MM.1S (cell line): Measurements from ENCODE around the gene POLR3B.

ENCODE experiments used
- DNase-seq: peaks from one replicate; pipeline ENCODE4 v3.0.0-alpha.2; 2015
- H2AFZ ChIP-seq: fragments of 300-600 bp; sonication (generic); 2 replicates; pipeline ENCODE4 v1.6.0; 2016; ENCODE audit warnings: antibody characterized with exemption, low read length
- H3F3A ChIP-seq: fragments of 300-600 bp; sonication (generic); 2 replicates; pipeline ENCODE4 v1.6.1; 2016; ENCODE audit warnings: mild to moderate bottlenecking, antibody characterized with exemption, low read length, moderate library complexity, mixed read lengths; ENCODE audit not compliant: insufficient read depth
- H3K27ac ChIP-seq: fragments of 300-600 bp; sonication (generic); 2 replicates; pipeline ENCODE4 v1.5.1; 2016; ENCODE audit warnings: mild to moderate bottlenecking, low read length
- H3K27me3 ChIP-seq: fragments of 300-600 bp; sonication (generic); replicated peaks from 2 replicates; pipeline ENCODE4 v1.6.0; 2016; ENCODE audit warnings: low read length; ENCODE audit not compliant: insufficient read depth
- H3K36me3 ChIP-seq: fragments of 300-600 bp; sonication (generic); replicated peaks from 2 replicates; pipeline ENCODE4 v1.6.1; 2016; ENCODE audit warnings: mild to moderate bottlenecking, low read length, mixed read lengths; ENCODE audit not compliant: insufficient read depth
- H3K4me1 ChIP-seq: fragments of 300-600 bp; sonication (generic); 2 replicates; pipeline ENCODE4 v1.6.1; 2016; ENCODE audit warnings: low read length, mixed read lengths
- H3K4me2 ChIP-seq: fragments of 300-600 bp; sonication (generic); 2 replicates; pipeline ENCODE4 v1.6.0; 2016; ENCODE audit warnings: low read depth, low read length
- H3K4me3 ChIP-seq: fragments of 300-600 bp; sonication (generic); 2 replicates; pipeline ENCODE4 v1.5.1; 2016; ENCODE audit warnings: low read length, mixed read lengths
- H3K79me2 ChIP-seq: fragments of 300-600 bp; sonication (generic); 2 replicates; pipeline ENCODE4 v1.6.1; 2016; ENCODE audit warnings: mixed run types, low read length, mixed read lengths
- H3K9ac ChIP-seq: fragments of 300-600 bp; sonication (generic); 2 replicates; pipeline ENCODE4 v1.6.1; 2016; ENCODE audit warnings: low read length, mixed read lengths
- H3K9me2 ChIP-seq: fragments of 300-600 bp; sonication (generic); replicated peaks from 2 replicates; pipeline ENCODE4 v1.6.1; 2016; ENCODE audit warnings: mild to moderate bottlenecking, low read length, mixed read lengths; ENCODE audit not compliant: insufficient read depth
- H3K9me3 ChIP-seq: fragments of 300-600 bp; sonication (generic); replicated peaks from 2 replicates; pipeline ENCODE4 v1.6.1; 2016; ENCODE audit warnings: mild to moderate bottlenecking, low read length, mixed read lengths; ENCODE audit not compliant: insufficient read depth
- H4K20me1 ChIP-seq: fragments of 300-600 bp; sonication (generic); 2 replicates; pipeline ENCODE4 v1.6.1; 2016; ENCODE audit warnings: mild to moderate bottlenecking, low read length, moderate library complexity, mixed read lengths; ENCODE audit not compliant: insufficient read depth
- CTCF ChIP-seq: fragments of 300-600 bp; sonication (generic); IDR thresholded peaks from 2 replicates; pipeline ENCODE4 v1.5.1; 2016; ENCODE audit warnings: antibody characterized with exemption, low read length, mixed read lengths
- EZH2 ChIP-seq: fragments of 300-600 bp; sonication (generic); optimal IDR thresholded peaks from 2 replicates; pipeline ENCODE3; 2017; ENCODE audit warnings: low read depth, mild to moderate bottlenecking, antibody characterized with exemption, low read length, mixed read lengths
- EZH2phosphoT487 ChIP-seq: fragments of 300-600 bp; sonication (generic); IDR thresholded peaks from 2 replicates; pipeline ENCODE4 v1.6.1; 2018; ENCODE audit warnings: antibody characterized with exemption, low read length

Gene POLR3B

GRCh38 chr12:106425061-106425702, 67.6 kb downstream of the POLR3B start:
- no peak for DNase-seq

GRCh38 chr12:106427917-106428316, 70.4 kb downstream of the POLR3B start:
- Histone ChIP-seq H3K27ac (no peak overlapping the region), H2AFZ (no peak overlapping the region), H3K79me2 (no peaks in the 10 kb centered on the region), H4K20me1 (no peaks in the 10 kb centered on the region), H3K36me3 (no peaks in the 10 kb centered on the region; the same call in 1 of the 2 replicates), H3K27me3 (no peaks in the 10 kb centered on the region), H3K9me3 (no peaks in the 10 kb centered on the region), H3K4me2 (no peak overlapping the region), H3F3A (no peaks in the 10 kb centered on the region), H3K9ac (no peak overlapping the region), H3K4me1 (no peaks in the 10 kb centered on the region), H3K9me2 (no peaks in the 10 kb centered on the region), H3K4me3 (no peak overlapping the region)
- no peak for TF ChIP-seq EZH2phosphoT487
- no peak for TF ChIP-seq CTCF
- DNase-seq = no peak

More at GRCh38 chr12:106425061-106425702, 67.6 kb downstream of the POLR3B start:
- Histone ChIP-seq H3K79me2 (no peaks in the 10 kb centered on the region), H2AFZ (no peak overlapping the region), H3K9ac (no peak overlapping the region), H3K4me1 (no peaks in the 10 kb centered on the region), H3F3A (no peaks in the 10 kb centered on the region), H3K9me2 (no peaks in the 10 kb centered on the region), H3K9me3 (no peaks in the 10 kb centered on the region), H3K4me3 (no peak overlapping the region), H3K27ac (no peak overlapping the region), H4K20me1 (no peaks in the 10 kb centered on the region), H3K36me3 (peaks cover 4% of the 10 kb centered on the region; the same call in 1 of the 2 replicates), H3K4me2 (no peak overlapping the region), H3K27me3 (no peaks in the 10 kb centered on the region)
- TF ChIP-seq EZH2 = no peak
- no peak for TF ChIP-seq CTCF
- TF ChIP-seq EZH2phosphoT487 = no peak

DNA sequence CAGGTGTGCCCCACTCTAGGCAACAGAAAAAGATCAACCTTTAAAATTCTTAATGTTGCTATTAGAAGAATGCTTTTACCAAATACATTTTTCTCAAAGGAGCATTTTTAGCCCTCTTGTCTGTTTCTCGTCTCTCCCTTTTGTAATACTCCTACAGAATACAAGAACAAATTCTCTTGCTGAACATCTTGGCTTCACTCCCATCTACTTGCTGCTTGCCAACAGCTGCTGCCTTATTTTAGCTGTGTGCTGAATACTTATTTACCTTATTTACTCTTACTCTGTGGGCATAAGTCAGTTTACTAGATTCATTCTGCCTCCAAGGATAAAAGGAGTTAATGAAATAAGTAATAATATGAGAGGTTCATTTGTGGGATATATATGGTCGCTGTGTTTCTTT, 70.8 kb downstream of the POLR3B start:
- Histone ChIP-seq H3K4me3 (no peak overlapping the region), H3F3A (no peaks in the 10 kb centered on the region), H2AFZ (no peak overlapping the region), H3K9me2 (no peaks in the 10 kb centered on the region), H3K27ac (no peak overlapping the region), H3K36me3 (no peaks in the 10 kb centered on the region; the same call in 1 of the 2 replicates), H3K4me2 (no peak overlapping the region), H3K79me2 (no peaks in the 10 kb centered on the region), H3K27me3 (no peaks in the 10 kb centered on the region), H3K9ac (no peak overlapping the region), H3K4me1 (no peaks in the 10 kb centered on the region), H4K20me1 (no peaks in the 10 kb centered on the region), H3K9me3 (no peaks in the 10 kb centered on the region)
- no peak for DNase-seq
- no peak for TF ChIP-seq EZH2phosphoT487

DNA sequence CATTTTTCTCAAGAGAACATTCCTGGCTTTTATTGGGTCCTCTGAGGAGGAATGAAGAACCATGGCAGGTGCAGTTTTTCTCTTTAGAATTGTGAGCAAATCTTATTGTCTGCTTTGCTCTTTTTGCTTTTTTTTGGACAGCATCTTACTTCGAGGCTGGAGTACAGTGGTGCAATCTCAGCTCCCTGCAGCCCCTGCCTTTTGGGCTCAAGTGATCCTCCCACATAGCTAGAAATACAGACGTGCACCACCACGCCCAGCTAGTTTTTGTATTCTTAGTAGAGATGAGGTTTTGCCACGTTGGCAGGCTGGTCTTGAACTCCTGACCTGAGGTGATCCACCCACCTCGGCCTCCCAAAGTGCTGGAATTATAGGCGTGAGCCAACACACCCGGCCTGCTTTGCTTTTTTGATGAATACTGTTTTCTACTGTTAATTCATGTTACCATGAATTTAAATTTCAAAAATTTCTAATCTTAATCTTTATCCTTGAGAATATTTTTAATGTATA, 71.5 kb downstream of the POLR3B start:
- Histone ChIP-seq H2AFZ (no peak overlapping the region), H3K79me2 (no peaks in the 10 kb centered on the region), H3K9me3 (no peaks in the 10 kb centered on the region), H3K36me3 (no peaks in the 10 kb centered on the region; the same call in 1 of the 2 replicates), H4K20me1 (no peaks in the 10 kb centered on the region), H3K9ac (no peak overlapping the region), H3K4me1 (no peaks in the 10 kb centered on the region), H3K27me3 (no peaks in the 10 kb centered on the region), H3F3A (no peaks in the 10 kb centered on the region), H3K27ac (no peak overlapping the region), H3K4me2 (no peak overlapping the region), H3K4me3 (no peak overlapping the region), H3K9me2 (no peaks in the 10 kb centered on the region)
- DNase-seq = no peak
- no peak for TF ChIP-seq EZH2phosphoT487
- no peak for TF ChIP-seq CTCF
- TF ChIP-seq EZH2 = no peak
